GM23338 (cell line): ENCODE measurements around the gene SLC4A2. TPM values are rescaled to one million over a fixed set of nuclear protein-coding genes. Genes with fewer than 3 reads are reported as not detected.
A peak's percentile ranks its signal among the peaks of the same experiment; 100 is the strongest.

Experiments
- ATAC-seq: fragments of 200-7000 bp; cut with Tn5 transposase; 3 replicates; pipeline ENCODE4 v1.9.1; 2020
- DNase-seq: peaks from one replicate; pipeline ENCODE4 v3.0.0-alpha.2; 2015; ENCODE audit warnings: low spot score
- H2AFZ ChIP-seq: fragments of 200-600 bp; sonication (generic); 2 replicates; pipeline ENCODE4 v1.8.0; 2016; ENCODE audit warnings: antibody characterized with exemption, mild to moderate bottlenecking, moderate library complexity
- H3F3A ChIP-seq: fragments of 200-600 bp; sonication (generic); replicated peaks from 2 replicates; pipeline ENCODE4 v1.8.0; 2017; ENCODE audit warnings: antibody characterized with exemption, mixed run types, low read depth
- H3K27ac ChIP-seq: fragments of 200-600 bp; sonication (generic); 2 replicates; pipeline ENCODE4 v1.6.1; 2016; ENCODE audit warnings: low read depth
- H3K27me3 ChIP-seq: fragments of 200-600 bp; sonication (generic); 2 replicates; pipeline ENCODE4 v1.8.0; 2016; ENCODE audit warnings: mild to moderate bottlenecking, mixed run types, moderate library complexity; ENCODE audit not compliant: insufficient read depth
- H3K36me3 ChIP-seq: fragments of 200-600 bp; sonication (generic); 2 replicates; pipeline ENCODE4 v1.8.0; 2016; ENCODE audit warnings: mild to moderate bottlenecking; ENCODE audit not compliant: insufficient read depth
- H3K4me1 ChIP-seq: fragments of 200-600 bp; sonication (generic); 2 replicates; pipeline ENCODE4 v1.8.0; 2016; ENCODE audit warnings: mild to moderate bottlenecking, moderate library complexity; ENCODE audit not compliant: insufficient read depth
- H3K4me2 ChIP-seq: fragments of 200-600 bp; sonication (generic); 2 replicates; pipeline ENCODE4 v1.7.1; 2017; ENCODE audit warnings: mixed run types
- H3K4me3 ChIP-seq: fragments of 200-600 bp; sonication (generic); 2 replicates; pipeline ENCODE4 v1.6.1; 2016; ENCODE audit warnings: mixed run types
- H3K79me2 ChIP-seq: fragments of 200-600 bp; sonication (generic); replicated peaks from 2 replicates; pipeline ENCODE4 v1.8.0; 2017; ENCODE audit warnings: mild to moderate bottlenecking; ENCODE audit not compliant: insufficient read depth
- H3K9me2 ChIP-seq: fragments of 200-600 bp; sonication (generic); 2 replicates; pipeline ENCODE4 v1.8.0; 2017; ENCODE audit not compliant: insufficient read depth
- H4K20me1 ChIP-seq: fragments of 200-600 bp; sonication (generic); replicated peaks from 2 replicates; pipeline ENCODE4 v1.8.0; 2017; ENCODE audit warnings: mild to moderate bottlenecking; ENCODE audit not compliant: insufficient read depth
- H3K27ac Mint-ChIP-seq: 2 replicates; pipeline ENCODE4 v1.8.0; 2020; ENCODE audit warnings: inconsistent platforms, mild to moderate bottlenecking, moderate library complexity, mixed read lengths
- H3K27me3 Mint-ChIP-seq: 3 replicates; pipeline ENCODE4 v1.8.0; 2022; ENCODE audit warnings: low read depth, mild to moderate bottlenecking, moderate library complexity, mixed read lengths, inconsistent platforms; ENCODE audit not compliant: insufficient read depth, poor library complexity
- H3K36me3 Mint-ChIP-seq: 3 replicates; pipeline ENCODE4 v1.8.0; 2021; ENCODE audit warnings: low read depth, mild to moderate bottlenecking, inconsistent platforms, moderate library complexity, mixed read lengths
- H3K4me1 Mint-ChIP-seq: 3 replicates; pipeline ENCODE4 v1.8.0; 2020; ENCODE audit warnings: mild to moderate bottlenecking, inconsistent platforms, mixed read lengths
- H3K4me3 Mint-ChIP-seq: 3 replicates; pipeline ENCODE4 v1.8.0; 2021; ENCODE audit warnings: moderate library complexity, mild to moderate bottlenecking, inconsistent platforms, mixed read lengths
- H3K9me3 Mint-ChIP-seq: 3 replicates; pipeline ENCODE4 v1.8.0; 2020; ENCODE audit warnings: moderate library complexity, mild to moderate bottlenecking, inconsistent platforms, mixed read lengths
- CREB1 ChIP-seq: fragments of 250-450 bp; sonication (Bioruptor Pico); IDR thresholded peaks from 2 replicates; pipeline ENCODE4 v1.5.0; 2020; ENCODE audit warnings: low read depth, mild to moderate bottlenecking, moderate library complexity
- EZH2 ChIP-seq: fragments of 200-600 bp; sonication (generic); IDR thresholded peaks from one replicate; pipeline ENCODE4 v1.8.0; 2017; ENCODE audit warnings: antibody characterized with exemption, mild to moderate bottlenecking, low read depth; ENCODE audit not compliant: unreplicated experiment
- EZH2phosphoT487 ChIP-seq: fragments of 200-600 bp; sonication (generic); IDR thresholded peaks from one replicate; pipeline ENCODE4 v1.8.1; 2018; ENCODE audit warnings: antibody characterized with exemption; ENCODE audit not compliant: unreplicated experiment
- NANOG ChIP-seq: IDR thresholded peaks from 2 replicates; pipeline ENCODE4 v1.6.1; 2016; ENCODE audit warnings: antibody characterized with exemption, borderline replicate concordance
- POLR2AphosphoS5 ChIP-seq: IDR thresholded peaks from 2 replicates; pipeline ENCODE4 v1.6.1; 2016; ENCODE audit warnings: antibody characterized with exemption, low read depth
- STAT1 ChIP-seq: IDR thresholded peaks from one replicate; pipeline ENCODE4 v1.6.1; 2016; ENCODE audit warnings: antibody characterized with exemption; ENCODE audit not compliant: unreplicated experiment
- ZNF114 ChIP-seq: fragments of 250-450 bp; sonication (Bioruptor Pico); IDR thresholded peaks from 2 replicates; pipeline ENCODE4 v1.5.0; 2020; ENCODE audit warnings: mild to moderate bottlenecking, moderate library complexity
- ZNF331 ChIP-seq: fragments of 250-450 bp; sonication (Bioruptor Pico); IDR thresholded peaks from 2 replicates; pipeline ENCODE4 v1.5.0; 2020; ENCODE audit warnings: low read depth, mild to moderate bottlenecking, moderate library complexity
- polyA plus RNA-seq: library from polyadenylated mRNA; unstranded; fragments of >200 nt; fragmentation: Nextera tagmentation; extraction: Ambion mirVana; gene quantifications from 2 replicates; pipeline ENCODE4 v1.2.1, GENCODE V29; 2016
- total RNA-seq: library from RNA; depleted of rRNA; stranded (reverse); fragments of >200 nt; shearing (Covaris generic); gene quantifications from 2 replicates; pipeline ENCODE4 v1.2.3, GENCODE V29; 2014
- TF ChIP-seq, protein P1 (sequence below): IDR thresholded peaks from one replicate; pipeline ENCODE4 v1.6.1; 2018; ENCODE audit warnings: antibody characterized with exemption; ENCODE audit not compliant: unreplicated experiment
- TF ChIP-seq, protein P2 (sequence below), 2 experiments: fragments of 200-600 bp in 1 of 2; sonication (generic) in 1 of 2; conservative IDR thresholded peaks; 2 replicates each; pipeline versions ENCODE4 v1.5.1 to v1.6.1; 2016 to 2017; ENCODE audit warnings: antibody characterized with exemption in 2 of 2, low read depth in 2 of 2, mild to moderate bottlenecking in 2 of 2, moderate library complexity in 1 of 2
- TF ChIP-seq, protein P3 (sequence below): IDR thresholded peaks from 2 replicates; pipeline ENCODE4 v1.6.1; 2016; ENCODE audit warnings: antibody characterized with exemption

Gene SLC4A2
- total and polyA plus RNA-seq, 2 experiments from 2014 or later: 64.8 to 106 TPM

DNA sequence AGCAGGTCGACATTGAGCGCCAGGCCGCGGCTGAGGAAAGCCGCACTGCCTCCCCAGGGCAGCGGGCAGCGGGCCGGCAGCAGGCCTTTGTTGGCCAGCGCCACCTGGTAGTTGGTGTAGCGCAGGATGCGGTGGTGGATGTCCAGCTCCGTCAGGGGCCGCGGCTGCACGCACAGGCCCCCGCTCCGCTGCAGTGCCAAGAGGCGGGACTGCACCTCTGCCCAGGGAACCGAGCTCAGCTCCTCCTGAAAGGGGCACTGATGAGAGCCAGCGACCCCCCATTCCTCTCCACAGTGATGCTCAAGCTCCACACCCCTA, 40.3 kb upstream of the SLC4A2 start (continued):
- TF ChIP-seq, protein P1, sequence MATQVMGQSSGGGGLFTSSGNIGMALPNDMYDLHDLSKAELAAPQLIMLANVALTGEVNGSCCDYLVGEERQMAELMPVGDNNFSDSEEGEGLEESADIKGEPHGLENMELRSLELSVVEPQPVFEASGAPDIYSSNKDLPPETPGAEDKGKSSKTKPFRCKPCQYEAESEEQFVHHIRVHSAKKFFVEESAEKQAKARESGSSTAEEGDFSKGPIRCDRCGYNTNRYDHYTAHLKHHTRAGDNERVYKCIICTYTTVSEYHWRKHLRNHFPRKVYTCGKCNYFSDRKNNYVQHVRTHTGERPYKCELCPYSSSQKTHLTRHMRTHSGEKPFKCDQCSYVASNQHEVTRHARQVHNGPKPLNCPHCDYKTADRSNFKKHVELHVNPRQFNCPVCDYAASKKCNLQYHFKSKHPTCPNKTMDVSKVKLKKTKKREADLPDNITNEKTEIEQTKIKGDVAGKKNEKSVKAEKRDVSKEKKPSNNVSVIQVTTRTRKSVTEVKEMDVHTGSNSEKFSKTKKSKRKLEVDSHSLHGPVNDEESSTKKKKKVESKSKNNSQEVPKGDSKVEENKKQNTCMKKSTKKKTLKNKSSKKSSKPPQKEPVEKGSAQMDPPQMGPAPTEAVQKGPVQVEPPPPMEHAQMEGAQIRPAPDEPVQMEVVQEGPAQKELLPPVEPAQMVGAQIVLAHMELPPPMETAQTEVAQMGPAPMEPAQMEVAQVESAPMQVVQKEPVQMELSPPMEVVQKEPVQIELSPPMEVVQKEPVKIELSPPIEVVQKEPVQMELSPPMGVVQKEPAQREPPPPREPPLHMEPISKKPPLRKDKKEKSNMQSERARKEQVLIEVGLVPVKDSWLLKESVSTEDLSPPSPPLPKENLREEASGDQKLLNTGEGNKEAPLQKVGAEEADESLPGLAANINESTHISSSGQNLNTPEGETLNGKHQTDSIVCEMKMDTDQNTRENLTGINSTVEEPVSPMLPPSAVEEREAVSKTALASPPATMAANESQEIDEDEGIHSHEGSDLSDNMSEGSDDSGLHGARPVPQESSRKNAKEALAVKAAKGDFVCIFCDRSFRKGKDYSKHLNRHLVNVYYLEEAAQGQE: no peak

DNA sequence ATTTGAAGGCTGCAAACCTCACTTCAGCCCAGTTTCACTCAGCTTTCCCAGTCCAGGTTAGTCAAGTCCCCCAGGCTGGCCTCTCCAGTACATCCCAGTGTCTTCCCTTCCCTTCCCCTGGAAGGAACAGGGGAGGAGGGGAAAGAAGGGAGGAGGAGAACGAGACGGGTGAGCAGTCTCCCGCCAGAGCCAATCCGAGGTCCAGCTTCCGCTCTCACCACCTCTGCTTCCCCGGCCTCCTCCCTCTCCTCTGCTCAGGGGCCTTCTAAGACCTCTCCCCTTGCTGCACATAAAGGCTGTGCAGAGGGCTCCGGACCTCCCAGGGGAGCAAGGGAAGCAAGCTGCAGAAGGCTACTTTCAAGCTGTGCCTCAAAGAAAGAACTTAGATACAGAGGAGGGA, 39.2 kb upstream of the SLC4A2 start:
- no peak overlapping the region for H3K27ac ChIP-seq
- no peak overlapping the region for H3K27ac Mint-ChIP-seq
- peaks cover 4% of the 10 kb centered on the region; the same call in 2 of the 3 replicates for H3K9me3 Mint-ChIP-seq
- H2AFZ ChIP-seq: no peak overlapping the region
- H3K27me3 Mint-ChIP-seq: peaks cover 46% of the 10 kb centered on the region
- peak overlapping the region; percentile 10; the same call in 1 of the 3 replicates for H3K4me3 Mint-ChIP-seq
- H3F3A ChIP-seq: peaks cover 5% of the 10 kb centered on the region; the same call in 1 of the 2 replicates
- peaks cover 25% of the 10 kb centered on the region for H3K4me1 Mint-ChIP-seq
- H3K79me2 ChIP-seq: no peaks in the 10 kb centered on the region
- H3K36me3 Mint-ChIP-seq: peaks cover 6% of the 10 kb centered on the region
- ATAC-seq (peak; percentile 14), DNase-seq (no peak)
- peaks cover 7% of the 10 kb centered on the region; the same call in 1 of the 2 replicates for H3K4me1 ChIP-seq
- H3K36me3 ChIP-seq: no peaks in the 10 kb centered on the region; the same call in 1 of the 2 replicates
- H3K4me2 ChIP-seq: no peak overlapping the region
- H4K20me1 ChIP-seq: no peaks in the 10 kb centered on the region
- peaks cover 52% of the 10 kb centered on the region for H3K27me3 ChIP-seq
- no peak overlapping the region for H3K4me3 ChIP-seq
- H3K9me2 ChIP-seq: no peaks in the 10 kb centered on the region
- TF ChIP-seq ZNF331 (CRISPR knock-in tag) (no peak), EZH2phosphoT487 (no peak), CREB1 (no peak), STAT1 (no peak), EZH2 (no peak), NANOG (no peak), ZNF114 (no peak), POLR2AphosphoS5 (no peak)
- TF ChIP-seq, protein P1: no peak
- TF ChIP-seq, protein P2, sequence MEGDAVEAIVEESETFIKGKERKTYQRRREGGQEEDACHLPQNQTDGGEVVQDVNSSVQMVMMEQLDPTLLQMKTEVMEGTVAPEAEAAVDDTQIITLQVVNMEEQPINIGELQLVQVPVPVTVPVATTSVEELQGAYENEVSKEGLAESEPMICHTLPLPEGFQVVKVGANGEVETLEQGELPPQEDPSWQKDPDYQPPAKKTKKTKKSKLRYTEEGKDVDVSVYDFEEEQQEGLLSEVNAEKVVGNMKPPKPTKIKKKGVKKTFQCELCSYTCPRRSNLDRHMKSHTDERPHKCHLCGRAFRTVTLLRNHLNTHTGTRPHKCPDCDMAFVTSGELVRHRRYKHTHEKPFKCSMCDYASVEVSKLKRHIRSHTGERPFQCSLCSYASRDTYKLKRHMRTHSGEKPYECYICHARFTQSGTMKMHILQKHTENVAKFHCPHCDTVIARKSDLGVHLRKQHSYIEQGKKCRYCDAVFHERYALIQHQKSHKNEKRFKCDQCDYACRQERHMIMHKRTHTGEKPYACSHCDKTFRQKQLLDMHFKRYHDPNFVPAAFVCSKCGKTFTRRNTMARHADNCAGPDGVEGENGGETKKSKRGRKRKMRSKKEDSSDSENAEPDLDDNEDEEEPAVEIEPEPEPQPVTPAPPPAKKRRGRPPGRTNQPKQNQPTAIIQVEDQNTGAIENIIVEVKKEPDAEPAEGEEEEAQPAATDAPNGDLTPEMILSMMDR (conservative IDR thresholded peaks at IDR 0.05; ENCODE audit: low read depth in 2 of 2): no peak
- TF ChIP-seq, protein P3, sequence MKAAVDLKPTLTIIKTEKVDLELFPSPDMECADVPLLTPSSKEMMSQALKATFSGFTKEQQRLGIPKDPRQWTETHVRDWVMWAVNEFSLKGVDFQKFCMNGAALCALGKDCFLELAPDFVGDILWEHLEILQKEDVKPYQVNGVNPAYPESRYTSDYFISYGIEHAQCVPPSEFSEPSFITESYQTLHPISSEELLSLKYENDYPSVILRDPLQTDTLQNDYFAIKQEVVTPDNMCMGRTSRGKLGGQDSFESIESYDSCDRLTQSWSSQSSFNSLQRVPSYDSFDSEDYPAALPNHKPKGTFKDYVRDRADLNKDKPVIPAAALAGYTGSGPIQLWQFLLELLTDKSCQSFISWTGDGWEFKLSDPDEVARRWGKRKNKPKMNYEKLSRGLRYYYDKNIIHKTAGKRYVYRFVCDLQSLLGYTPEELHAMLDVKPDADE: no peak
